A673 (cell line): Measurements from ENCODE around the gene CARS1.

Experiments
- CTCF ChIP-seq: fragments of 300-800, 200-600 bp; sonication (generic); conservative IDR thresholded peaks from 2 replicates; pipeline ENCODE4 v1.5.1; 2017; ENCODE audit warnings: low read depth, mild to moderate bottlenecking, antibody characterized with exemption, low read length, moderate library complexity, mixed read lengths
- EZH2 ChIP-seq: fragments of 200-600 bp; sonication (generic); IDR thresholded peaks from 2 replicates; pipeline ENCODE4 v1.6.1; 2017; ENCODE audit warnings: borderline replicate concordance, low read depth, mild to moderate bottlenecking, mixed read lengths, antibody characterized with exemption, low read length; ENCODE audit not compliant: poor library complexity, severe bottlenecking

- no peak for TF ChIP-seq CTCF
- no peak for TF ChIP-seq EZH2
These were observed 13.2 kb downstream of the CARS1 start for GRCh38 chr11:3044004-3044403.
